ENCODE data around the gene COQ10A.

The COQ10A gene

DNA sequence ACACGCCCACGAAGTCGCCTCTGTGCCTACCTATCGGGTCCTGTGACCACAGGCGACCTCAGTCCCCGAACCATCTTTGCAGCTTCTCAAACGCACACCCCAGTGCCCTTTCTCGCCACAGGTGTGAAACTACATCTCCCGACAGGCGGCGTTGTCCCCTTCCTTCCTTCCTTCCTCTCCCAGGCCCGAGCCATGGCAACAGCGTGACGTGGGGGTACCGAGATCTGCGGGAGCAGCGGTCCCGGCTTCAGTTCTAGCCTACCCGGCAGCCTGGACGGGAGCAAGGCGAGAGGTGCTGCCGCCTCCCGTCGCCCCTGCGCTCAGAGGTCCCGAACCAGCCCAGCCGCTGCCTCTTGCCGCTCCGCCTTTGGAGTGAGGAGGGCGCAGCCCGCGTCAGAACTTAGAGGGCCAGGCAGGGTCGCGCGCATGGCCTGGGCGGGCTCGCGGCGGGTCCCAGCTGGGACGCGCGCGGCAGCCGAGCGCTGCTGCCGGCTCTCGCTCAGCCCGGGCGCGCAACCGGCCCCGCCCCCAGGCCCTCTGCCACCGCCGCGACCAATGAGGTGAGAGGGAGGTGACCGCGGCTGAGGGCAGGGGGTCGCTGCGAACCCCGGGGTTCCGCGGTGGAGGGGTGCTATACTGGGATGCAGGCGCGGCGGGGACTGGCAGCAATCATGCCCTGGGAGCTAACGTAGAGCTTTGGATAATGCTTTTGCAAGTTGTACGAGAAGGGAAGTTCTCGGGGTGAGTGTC is at the start of gene COQ10A:
TSS of gene COQ10A (plus strand) at position 250 of the 750 bp plus-strand sequence. CDS start at position 427, 177 bp downstream.
- H3K4me3 Mint-ChIP-seq = peak within 1 kb of the TSS; percentile 93 to 96
- DNase-seq = peak; percentile 85
- H3K4me1 Mint-ChIP-seq = peaks cover 17 to 21% of the 10 kb centered on the region in 2 donors
- no peaks in the 10 kb centered on the region for H3K27me3 Mint-ChIP-seq
- no peaks in the 10 kb centered on the region for H3K9me3 Mint-ChIP-seq
- peak within 1 kb of the TSS; percentile 97 for H3K27ac Mint-ChIP-seq
- peak; percentile 90 to 93 for ATAC-seq (replicated peaks)
- peaks cover 9 to 16% of the 10 kb centered on the region in 2 donors for H3K36me3 Mint-ChIP-seq

DNA sequence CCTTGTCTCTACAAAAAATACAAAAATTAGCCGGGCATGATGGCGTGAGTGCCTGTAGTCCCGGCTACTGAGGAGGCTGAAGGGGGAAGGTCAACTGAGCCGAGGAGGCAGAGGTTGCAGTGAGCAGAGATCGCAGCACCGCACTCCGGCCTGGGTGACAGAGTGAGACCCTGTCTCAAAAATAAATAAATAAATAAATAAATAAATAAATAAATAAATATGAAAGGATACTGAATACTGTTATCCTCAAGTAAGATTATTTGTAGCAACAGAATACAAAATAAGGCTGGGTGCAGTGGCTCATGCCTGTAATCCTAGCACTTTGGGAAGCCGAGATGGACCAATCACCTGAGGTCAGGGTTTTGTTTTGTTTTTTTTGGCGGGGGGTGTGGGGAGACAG is 46.9 kb upstream of the COQ10A start:
- ATAC-seq (replicated peaks) (no peak), DNase-seq (no peak)
- Mint-ChIP-seq H3K4me1 (peaks cover 25 to 47% of the 10 kb centered on the region in 2 donors), H3K27me3 (no peaks in the 10 kb centered on the region), H3K27ac (no peak overlapping the region), H3K9me3 (no peaks in the 10 kb centered on the region), H3K4me3 (peak overlapping the region; percentile 32 to 92), H3K36me3 (peaks cover 14 to 22% of the 10 kb centered on the region in 2 donors)

DNA sequence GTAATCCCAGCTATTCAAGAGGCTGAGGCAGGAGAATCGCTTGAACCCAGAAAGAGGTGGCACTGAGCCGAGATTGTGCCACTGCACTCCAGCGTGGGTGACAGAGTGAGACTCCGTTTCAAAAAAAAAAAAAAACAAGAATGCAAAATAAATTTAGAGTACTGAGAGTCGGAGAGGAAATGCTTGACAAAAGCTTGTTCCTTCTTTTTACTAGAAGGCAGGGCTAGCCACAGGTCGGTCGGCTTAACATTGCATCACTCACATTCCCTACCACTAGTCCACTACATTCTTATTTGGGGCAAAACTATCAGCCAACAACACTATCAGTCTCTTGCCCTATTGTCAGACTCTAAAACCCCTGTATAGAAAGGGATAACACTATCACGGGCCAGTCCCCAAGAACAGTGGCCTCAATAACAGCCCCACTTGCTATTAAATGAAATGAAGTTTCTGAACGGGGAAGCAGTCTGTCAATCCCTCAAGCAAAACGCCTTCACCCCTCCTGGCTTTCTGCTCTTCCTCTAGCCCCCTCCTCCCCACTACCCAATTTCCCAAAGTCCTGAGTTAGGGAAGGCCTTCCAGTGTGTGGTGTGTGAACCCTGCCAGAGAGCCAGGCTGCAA is 46.0 kb upstream of the COQ10A start:
- Mint-ChIP-seq H3K36me3 (peaks cover 11 to 22% of the 10 kb centered on the region in 2 donors), H3K9me3 (no peaks in the 10 kb centered on the region), H3K4me3 (peak overlapping the region; percentile 92 to 96), H3K27ac (peak overlapping the region; percentile 99), H3K27me3 (no peaks in the 10 kb centered on the region), H3K4me1 (peaks cover 33 to 49% of the 10 kb centered on the region in 2 donors)
- DNase-seq (peak; percentile 9), ATAC-seq (replicated peaks) (peak; percentile 25 to 28)

DNA sequence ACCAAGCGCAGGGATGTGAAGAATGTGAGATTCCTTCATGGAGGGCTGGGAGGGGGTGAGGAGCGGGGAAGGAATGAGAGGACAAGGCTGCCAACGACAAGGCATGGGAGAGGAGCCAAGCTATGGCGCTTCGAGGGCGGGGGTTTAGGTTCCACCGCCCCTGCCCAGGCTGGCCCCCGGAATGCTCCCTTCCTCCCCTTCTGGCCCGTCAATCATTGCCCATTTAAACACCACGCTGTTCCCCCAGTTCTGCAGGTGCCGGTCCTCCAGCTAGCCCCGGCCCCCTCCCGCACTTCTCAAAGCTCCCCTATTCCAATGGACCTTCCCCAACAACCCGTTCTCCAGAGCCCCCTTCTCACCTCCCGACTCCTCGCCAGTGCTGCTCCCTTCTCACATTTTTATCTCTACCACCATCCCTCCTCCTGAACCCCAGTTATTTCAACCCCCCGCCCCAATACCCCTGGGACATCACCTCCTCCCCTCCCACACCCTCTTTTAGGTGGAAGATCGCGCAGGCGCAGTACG is 45.4 kb upstream of the COQ10A start:
- no peak for DNase-seq

DNA sequence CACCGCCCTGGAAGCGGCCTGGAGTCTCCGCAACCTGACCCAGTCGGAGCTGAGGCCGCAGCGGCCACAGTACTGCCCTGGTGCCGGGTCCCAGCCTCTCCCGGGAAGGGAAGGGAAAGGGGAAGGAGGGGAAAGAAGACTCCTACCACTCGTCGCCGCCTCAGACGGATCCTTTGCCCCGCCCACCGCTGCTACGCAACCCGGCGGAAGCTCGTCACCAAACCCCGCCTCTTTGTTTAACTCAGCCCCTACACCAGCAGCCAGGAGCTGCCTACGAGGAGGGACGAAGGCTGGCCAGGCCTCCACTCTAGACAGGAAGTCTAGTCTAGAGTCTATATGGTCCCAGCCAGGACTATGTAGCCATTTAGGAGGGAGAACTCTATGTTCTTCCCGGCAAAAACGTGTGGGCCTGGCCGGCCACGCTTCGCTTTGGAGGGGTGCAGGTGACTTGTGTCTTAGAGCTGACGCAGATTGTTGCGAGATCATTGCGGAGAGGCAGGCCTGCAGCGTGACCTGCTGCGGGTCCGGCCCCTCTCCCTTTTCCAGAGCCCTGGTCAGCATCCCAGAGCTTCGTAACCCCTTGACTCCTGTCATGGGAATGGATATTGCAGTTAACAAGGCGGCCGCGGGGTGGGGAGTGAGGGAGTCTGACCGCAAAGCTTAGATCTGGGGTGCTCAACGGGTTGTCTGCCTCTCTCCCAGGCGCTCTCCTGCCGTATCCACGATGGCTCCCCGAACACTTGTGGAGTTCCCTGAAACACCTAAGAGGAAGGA is 44.8 kb upstream of the COQ10A start, which contains the start of gene RNF41:
TSS of gene RNF41 (minus strand) at position 166 of the 774 bp plus-strand sequence. CDS start 7,875 bp downstream, outside the sequence.
- Mint-ChIP-seq H3K36me3 (peaks cover 7 to 20% of the 10 kb centered on the region in 2 donors), H3K27me3 (no peaks in the 10 kb centered on the region), H3K27ac (peak within 1 kb of the TSS; percentile 99), H3K9me3 (no peaks in the 10 kb centered on the region), H3K4me1 (peaks cover 29 to 43% of the 10 kb centered on the region in 2 donors), H3K4me3 (peak within 1 kb of the TSS; percentile 92 to 96)
- ATAC-seq (replicated peaks) (peak; percentile 86), DNase-seq (peak; percentile 91)

More for the DNA sequence above, 45.4 kb upstream of the COQ10A start:
- peaks cover 33 to 49% of the 10 kb centered on the region in 2 donors for H3K4me1 Mint-ChIP-seq
- no peaks in the 10 kb centered on the region for H3K9me3 Mint-ChIP-seq
- peak overlapping the region; percentile 99 for H3K27ac Mint-ChIP-seq
- peak overlapping the region; percentile 92 to 96 for H3K4me3 Mint-ChIP-seq
- peak; percentile 11 to 22 for ATAC-seq (replicated peaks)
- H3K27me3 Mint-ChIP-seq = no peaks in the 10 kb centered on the region
- peaks cover 13 to 23% of the 10 kb centered on the region in 2 donors for H3K36me3 Mint-ChIP-seq

DNA sequence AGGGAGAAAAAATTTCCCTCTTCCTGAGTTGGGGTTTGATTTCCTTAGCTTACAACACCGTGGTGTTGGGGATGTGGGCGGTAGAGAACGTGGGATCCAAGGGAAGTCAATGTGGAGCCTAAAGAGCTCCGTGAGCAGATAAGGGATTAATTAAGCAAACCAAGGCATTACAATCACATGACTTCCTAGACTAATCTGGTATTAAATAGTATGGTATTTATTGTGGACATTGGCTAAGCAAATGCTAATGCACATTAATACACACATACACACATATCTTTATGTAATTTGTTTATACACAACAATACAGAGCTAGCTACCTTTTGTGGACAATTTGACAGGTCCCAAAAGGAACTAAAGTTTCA is 44.2 kb upstream of the COQ10A start:
- ATAC-seq (replicated peaks) = no peak
- Mint-ChIP-seq H3K27ac (peak overlapping the region; percentile 99), H3K36me3 (peaks cover 9 to 24% of the 10 kb centered on the region in 2 donors), H3K4me1 (peaks cover 29 to 42% of the 10 kb centered on the region in 2 donors), H3K9me3 (no peaks in the 10 kb centered on the region), H3K4me3 (peak overlapping the region; percentile 92 to 96), H3K27me3 (no peaks in the 10 kb centered on the region)
- no peak for DNase-seq

DNA sequence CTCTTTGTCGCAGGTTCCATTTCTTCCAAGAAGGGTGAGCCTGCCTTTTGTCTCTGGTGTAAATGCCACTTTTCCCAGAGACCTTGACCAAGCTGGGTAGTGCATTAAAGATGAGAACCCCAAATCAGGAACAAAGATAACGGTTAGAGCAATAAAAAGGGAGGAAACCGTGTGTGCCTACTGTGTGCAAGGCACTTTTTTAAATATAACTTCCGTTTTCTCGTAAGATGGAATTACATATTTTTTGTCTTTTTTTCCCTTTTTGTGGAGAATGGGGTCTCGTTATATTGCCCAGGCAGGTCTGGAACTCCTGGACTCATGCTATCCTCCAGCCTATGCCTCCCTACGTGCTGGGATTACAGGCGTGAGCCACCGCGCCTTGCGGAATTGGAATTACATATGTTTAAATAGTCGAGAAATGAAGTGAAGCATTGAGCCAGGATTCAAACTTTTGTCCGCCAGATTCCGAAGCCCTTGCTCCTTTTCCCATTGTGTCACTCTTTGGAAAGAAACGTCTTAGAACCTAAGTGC is 43.1 kb upstream of the COQ10A start:
- peak overlapping the region; percentile 76 for H3K27ac Mint-ChIP-seq
- ATAC-seq (replicated peaks) (no peak), DNase-seq (no peak)
- H3K9me3 Mint-ChIP-seq = no peaks in the 10 kb centered on the region
- H3K36me3 Mint-ChIP-seq = peaks cover 9 to 27% of the 10 kb centered on the region in 2 donors
- H3K27me3 Mint-ChIP-seq = no peaks in the 10 kb centered on the region
- peaks cover 29 to 42% of the 10 kb centered on the region in 2 donors for H3K4me1 Mint-ChIP-seq
- H3K4me3 Mint-ChIP-seq = peak overlapping the region; percentile 86 to 92

DNA sequence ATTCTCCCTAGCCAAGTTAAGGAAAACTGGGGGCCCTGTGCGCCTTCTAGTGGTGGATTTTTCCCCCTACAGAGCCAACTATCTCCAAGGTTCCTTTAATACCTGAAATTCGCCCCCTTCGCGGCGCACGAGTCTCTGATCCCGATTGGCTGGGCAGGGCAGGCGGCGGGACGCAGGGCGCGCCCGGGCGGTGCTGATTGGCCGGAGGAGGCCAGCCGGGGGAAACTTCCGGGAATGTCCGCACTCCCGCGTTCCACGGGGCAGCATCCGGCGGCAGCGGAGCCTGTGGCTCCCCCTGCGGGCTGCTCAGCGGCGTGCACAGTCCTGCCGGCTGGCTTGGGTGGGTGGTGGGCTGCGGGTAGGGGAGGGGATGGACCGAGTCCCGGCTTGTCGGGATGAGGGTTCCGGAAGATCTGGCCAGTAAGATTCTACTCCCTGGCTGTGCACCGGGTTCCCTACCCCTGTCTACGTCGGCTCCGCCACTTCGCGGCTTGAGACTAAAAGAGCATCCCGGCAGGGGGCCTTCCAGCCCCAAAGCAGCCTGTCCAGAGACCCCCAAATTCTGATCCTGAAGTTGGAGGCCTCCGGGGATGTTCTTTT is 42.5 kb upstream of the COQ10A start, which contains the start of gene NABP2:
TSS of gene NABP2 (plus strand) at position 241 of the 600 bp plus-strand sequence. CDS start 515 bp downstream, outside the sequence.
- ATAC-seq (replicated peaks) (peak; percentile 83 to 85), DNase-seq (peak; percentile 95)
- Mint-ChIP-seq H3K27ac (peak within 1 kb of the TSS; percentile 91), H3K27me3 (no peaks in the 10 kb centered on the region), H3K36me3 (peaks cover 11 to 29% of the 10 kb centered on the region in 2 donors), H3K4me1 (peaks cover 29 to 42% of the 10 kb centered on the region in 2 donors), H3K4me3 (peak within 1 kb of the TSS; percentile 86 to 92), H3K9me3 (no peaks in the 10 kb centered on the region)

DNA sequence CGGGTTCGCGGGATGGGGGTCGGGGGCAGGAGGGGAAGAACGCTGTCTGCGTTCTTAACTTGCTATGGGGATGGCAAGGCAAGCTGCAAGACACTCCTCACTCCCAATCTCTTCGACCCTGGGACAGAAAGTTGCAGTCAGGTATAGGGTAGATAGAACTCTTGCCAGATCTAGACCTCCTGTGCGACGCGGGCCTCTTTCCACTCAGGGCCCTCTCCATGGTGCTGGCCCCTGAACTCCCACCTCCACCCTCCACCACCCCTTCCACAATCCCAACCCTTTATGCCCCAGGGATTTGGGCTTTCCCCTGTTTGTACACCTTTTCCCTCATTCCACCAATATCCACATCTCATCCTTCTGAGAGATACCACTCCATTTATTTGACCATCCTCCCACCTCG is 41.8 kb upstream of the COQ10A start:
- ATAC-seq (replicated peaks) = no peak
- H3K36me3 Mint-ChIP-seq = peaks cover 16 to 35% of the 10 kb centered on the region in 2 donors
- H3K4me1 Mint-ChIP-seq = peaks cover 28 to 43% of the 10 kb centered on the region in 2 donors

DNA sequence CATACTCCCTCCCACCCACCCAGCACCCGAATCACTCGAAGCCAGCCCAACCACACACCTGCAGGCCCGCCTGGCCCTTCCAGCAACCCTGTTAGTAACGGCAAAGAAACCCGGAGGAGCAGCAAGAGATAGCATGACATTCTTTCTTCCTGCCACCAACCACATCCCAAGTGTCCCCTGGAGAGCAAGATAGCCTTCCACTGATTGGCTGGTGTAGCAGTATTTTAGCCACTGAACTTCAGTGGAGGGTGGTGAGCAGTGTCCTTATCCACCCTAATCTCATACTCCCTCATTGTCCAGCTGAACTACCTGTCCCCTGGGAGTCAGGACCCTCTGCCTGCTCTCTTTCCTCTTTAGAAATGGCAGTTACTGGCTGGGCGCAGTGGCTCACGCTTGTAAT is 37.7 kb upstream of the COQ10A start:
- no peaks in the 10 kb centered on the region for H3K27me3 Mint-ChIP-seq
- H3K9me3 Mint-ChIP-seq = no peaks in the 10 kb centered on the region
- H3K27ac Mint-ChIP-seq = no peak overlapping the region
- ATAC-seq (replicated peaks) = no peak
- peaks cover 16 to 28% of the 10 kb centered on the region in 2 donors for H3K36me3 Mint-ChIP-seq
- H3K4me1 Mint-ChIP-seq = peaks cover 16 to 20% of the 10 kb centered on the region in 2 donors
- no peak overlapping the region for H3K4me3 Mint-ChIP-seq
- no peak for DNase-seq

More for the DNA sequence above, 41.8 kb upstream of the COQ10A start:
- Mint-ChIP-seq H3K9me3 (no peaks in the 10 kb centered on the region), H3K27ac (peak overlapping the region; percentile 91), H3K27me3 (no peaks in the 10 kb centered on the region), H3K4me3 (peak overlapping the region; percentile 86 to 92)
- no peak for DNase-seq

DNA sequence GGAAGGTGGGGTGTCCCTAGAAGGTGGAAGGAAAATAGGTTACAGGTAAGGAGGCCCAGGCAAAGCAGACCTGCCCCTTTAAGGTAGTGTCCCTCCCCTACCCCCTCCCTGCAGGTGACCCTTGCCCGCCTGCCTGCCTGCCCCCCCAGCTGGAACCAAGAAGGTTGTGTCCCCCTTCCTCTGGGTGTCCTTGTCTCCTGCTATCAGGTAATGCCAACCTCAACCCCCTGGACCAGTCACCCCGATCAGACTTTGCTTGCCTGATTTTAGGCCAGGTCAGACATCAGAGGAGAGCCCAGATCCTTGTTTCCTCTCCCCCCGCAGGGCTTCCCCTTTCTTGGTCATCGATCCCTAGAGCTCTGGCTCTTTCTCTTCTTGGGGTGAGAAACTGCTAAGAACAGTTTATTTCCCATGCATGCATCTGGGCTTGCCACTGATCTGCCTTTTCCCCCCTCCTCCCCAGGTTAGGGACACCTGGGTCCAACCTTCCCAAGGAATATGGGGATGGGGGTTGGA is 36.8 kb upstream of the COQ10A start, which contains the start of gene SLC39A5:
TSS of gene SLC39A5 (plus strand) at position 136 of the 516 bp plus-strand sequence. CDS start 1,224 bp downstream, outside the sequence.
- no peaks in the 10 kb centered on the region for H3K27me3 Mint-ChIP-seq
- peaks cover 11 to 13% of the 10 kb centered on the region in 2 donors for H3K4me1 Mint-ChIP-seq
- peaks cover 15 to 28% of the 10 kb centered on the region in 2 donors for H3K36me3 Mint-ChIP-seq
- ATAC-seq (replicated peaks) (no peak), DNase-seq (no peak)
- H3K27ac Mint-ChIP-seq = peak within 1 kb of the TSS; percentile 47
- no peaks in the 10 kb centered on the region for H3K9me3 Mint-ChIP-seq
- H3K4me3 Mint-ChIP-seq = no peak within 1 kb of the TSS

DNA sequence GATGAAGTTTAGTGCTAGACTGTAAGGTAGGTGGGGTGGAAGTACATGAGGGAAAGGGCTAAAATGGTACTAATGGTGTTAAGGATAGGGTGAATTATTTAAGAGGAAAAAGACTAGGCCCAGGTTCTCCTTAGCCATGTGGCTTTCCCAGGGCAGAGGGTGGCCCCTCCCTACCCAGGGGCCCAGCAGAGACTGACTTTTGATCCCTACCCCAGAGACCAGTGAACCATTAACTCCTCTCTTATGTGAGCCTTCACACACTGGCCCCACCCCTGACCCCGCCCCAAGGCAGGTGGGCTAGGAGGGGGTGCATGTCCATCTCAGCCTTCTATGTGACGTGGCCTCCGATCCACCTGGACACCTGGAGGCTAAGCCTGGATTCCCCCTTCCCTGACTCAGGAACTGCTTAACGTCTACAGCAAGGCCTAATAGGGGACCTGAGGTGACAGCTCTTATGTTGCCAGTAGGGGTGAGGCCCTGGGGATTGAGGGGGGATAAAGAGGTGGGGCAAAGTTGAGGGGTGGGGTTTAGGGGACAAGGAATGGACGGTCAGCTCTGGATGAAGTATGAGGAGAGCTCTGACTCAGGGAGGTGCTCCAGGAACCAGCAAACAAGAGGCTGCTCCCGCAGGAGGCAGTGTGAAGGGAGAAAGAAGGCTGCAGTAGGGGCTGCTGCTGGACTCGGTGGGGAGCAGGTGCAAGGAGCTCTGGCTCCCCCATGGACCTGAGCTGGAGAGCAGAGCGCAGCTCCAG is 36.1 kb upstream of the COQ10A start:
- DNase-seq (no peak), ATAC-seq (replicated peaks) (no peak)
- Mint-ChIP-seq H3K9me3 (no peaks in the 10 kb centered on the region), H3K27ac (peak overlapping the region; percentile 42), H3K4me3 (no peak overlapping the region), H3K27me3 (no peaks in the 10 kb centered on the region), H3K36me3 (peaks cover 13 to 24% of the 10 kb centered on the region in 2 donors), H3K4me1 (peaks cover 4 to 7% of the 10 kb centered on the region in 2 donors)
